ENCODE data around the gene NLRP11. TPM values are rescaled to one million over a fixed set of nuclear protein-coding genes. Genes with fewer than 3 reads are reported as not detected.

NLRP11 gene
- total RNA-seq, 6 experiments from 2014 or later, result 0.22 to 0.92 (median 0.25) TPM

- no peaks in the 10 kb centered on the region for H3K27me3 ChIP-seq
- no peak for TF ChIP-seq CTCF (IDR thresholded peaks at IDR 0.05)
- ATAC-seq (peak; percentile 90 to 99 (median 98)), DNase-seq (peak in 2 of 3 donors; percentile 47 to 81)
- intact Hi-C loops (cut with DNase I), result no loop called here
- 13% methylated on average over 3 of the region's 3 CpGs for WGBS (ENCODE audit: insufficient coverage, low coverage, low lambda C conversion rate, missing lambda C conversion rate)
- no peaks in the 10 kb centered on the region for H3K36me3 ChIP-seq
- no peak overlapping the region for H3K4me3 ChIP-seq
- H3K27ac ChIP-seq, result no peak overlapping the region
- H3K9me3 ChIP-seq, result no peaks in the 10 kb centered on the region
- H3K4me1 ChIP-seq, result peaks cover 0 to 9% (median 0%) of the 10 kb centered on the region in 4 donors
Measured at GRCh38 chr19:55753401-55753800, 78.4 kb downstream of the NLRP11 start.

GRCh38 chr19:55750715-55751114 lies 81.1 kb downstream of the NLRP11 start:
- intact Hi-C loops (cut with DNase I), result no loop called here

GRCh38 chr19:55738302-55738701 lies 93.5 kb downstream of the NLRP11 start, which contains the start of gene NLRP9:
Gene NLRP9 (minus strand): TSS chr19:55738402. CDS start chr19:55738374, 28 bp downstream.
- Histone ChIP-seq H3K4me1 (no peaks in the 10 kb centered on the region), H3K27ac (no peak within 1 kb of the TSS), H3K4me3 (no peak within 1 kb of the TSS), H3K27me3 (no peaks in the 10 kb centered on the region), H3K9me3 (no peaks in the 10 kb centered on the region), H3K36me3 (no peaks in the 10 kb centered on the region)
- TF ChIP-seq CTCF (IDR thresholded peaks at IDR 0.05) (no peak), POLR2A (IDR thresholded peaks at IDR 0.05) (no peak)
- intact Hi-C loops (cut with DNase I), result no loop called here
- ATAC-seq (no peak), DNase-seq (no peak)
- 71% methylated on average over 3 of the region's 3 CpGs for WGBS (ENCODE audit: insufficient coverage, low coverage, low lambda C conversion rate, missing lambda C conversion rate)

More at GRCh38 chr19:55750715-55751114, 81.1 kb downstream of the NLRP11 start:
- no peak for TF ChIP-seq CTCF (IDR thresholded peaks at IDR 0.05)
- TF ChIP-seq POLR2A (IDR thresholded peaks at IDR 0.05), result no peak
- no peaks in the 10 kb centered on the region for H3K36me3 ChIP-seq
- peaks cover 0 to 9% (median 0%) of the 10 kb centered on the region in 4 donors for H3K4me1 ChIP-seq
- H3K27ac ChIP-seq, result no peak overlapping the region
- no peaks in the 10 kb centered on the region for H3K9me3 ChIP-seq
- no peaks in the 10 kb centered on the region for H3K27me3 ChIP-seq
- ATAC-seq (no peak), DNase-seq (no peak)
- H3K4me3 ChIP-seq, result no peak overlapping the region
- WGBS (ENCODE audit: insufficient coverage, low coverage, low lambda C conversion rate, missing lambda C conversion rate), result 67% methylated on average over 6 of the region's 6 CpGs

Other genes with a start within 250 kb of the NLRP11 start
- gene FIZ1, start 232.5 kb downstream of the NLRP11 start, total RNA-seq, result 10 to 100 TPM in 1 of 6 experiments, 1 to 10 TPM in 5; 3.0 to 13.1 (median 5.1) TPM
- 10 to 100 TPM in 4 of 6 experiments, 1 to 10 TPM in 2; 8.2 to 21.0 (median 11.3) TPM for gene ZNF524, start 231.7 kb downstream of the NLRP11 start, total RNA-seq
- gene ZNF865, start 226.4 kb downstream of the NLRP11 start, total RNA-seq, result 1 to 10 TPM; 4.2 to 6.0 (median 4.7) TPM
- gene ZNF784, start 207.4 kb downstream of the NLRP11 start, total RNA-seq, result 1 to 10 TPM; 2.9 to 5.5 (median 4.1) TPM
- gene ZNF580, start 191.0 kb downstream of the NLRP11 start, total RNA-seq, result 10 to 100 TPM in 1 of 6 experiments, 1 to 10 TPM in 5; 5.4 to 11.6 (median 6.5) TPM
- gene ZNF581, start 188.3 kb downstream of the NLRP11 start, total RNA-seq, result 1 to 10 TPM; 2.7 to 7.3 (median 5.1) TPM
- gene CCDC106, start 183.8 kb downstream of the NLRP11 start, total RNA-seq, result 10 to 100 TPM in 3 of 6 experiments, 1 to 10 TPM in 3; 6.1 to 19.7 (median 9.8) TPM
- gene U2AF2, start 177.0 kb downstream of the NLRP11 start, total RNA-seq, result 10 to 100 TPM; 55.1 to 75.6 (median 63.5) TPM
- gene EPN1, start 156.8 kb downstream of the NLRP11 start, total RNA-seq, result 100 to 1,000 TPM in 5 of 6 experiments, 10 to 100 TPM in 1; 88.9 to 162 (median 107) TPM
- gene NLRP9, start 93.6 kb downstream of the NLRP11 start, total RNA-seq, result not detected
- under 1 TPM in 4 of 6 experiments, not detected in 2; 0.31 to 0.99 (median 0.39) TPM for gene RFPL4A, start 72.9 kb downstream of the NLRP11 start, total RNA-seq
- under 1 TPM in 2 of 6 experiments, not detected in 4; 0.57 to 0.79 TPM for gene RFPL4AL1, start 62.9 kb downstream of the NLRP11 start, total RNA-seq
- not detected for gene NLRP4, start 4.5 kb upstream of the NLRP11 start, total RNA-seq
- gene NLRP13, start 100.3 kb upstream of the NLRP11 start, total RNA-seq, result not detected
- not detected for gene NLRP8, start 115.8 kb upstream of the NLRP11 start, total RNA-seq
- not detected for gene NLRP5, start 154.8 kb upstream of the NLRP11 start, total RNA-seq

Data from right lobe of liver (tissue), 6 donors.